Measurements from ENCODE around the gene HAGHL.
"Not testable (repeated sequence)": the region's sequence is repeated elsewhere in the genome, so short reads cannot be mapped to it uniquely, and the experiment has no call there.

The HAGHL gene

GRCh38 chr16:707062-707538 lies 19.8 kb upstream of the HAGHL start:
- DNase-seq (ENCODE audit: low spot score) = no peak

GRCh38 chr16:708019-708418 lies 18.9 kb upstream of the HAGHL start:
- DNase-seq (ENCODE audit: low spot score) = no peak

- no peak for DNase-seq (ENCODE audit: low spot score)
Measured at GRCh38 chr16:708959-709358, 17.9 kb upstream of the HAGHL start.

- DNase-seq (ENCODE audit: low spot score) = no peak
Measured at GRCh38 chr16:709566-710499, 17.1 kb upstream of the HAGHL start.

GRCh38 chr16:710500-711075 lies 16.3 kb upstream of the HAGHL start:
- no peak for DNase-seq (ENCODE audit: low spot score)

GRCh38 chr16:711084-711483 lies 15.8 kb upstream of the HAGHL start:
- no peak for DNase-seq (ENCODE audit: low spot score)

- peak; percentile 71 for DNase-seq (ENCODE audit: low spot score)
Measured at GRCh38 chr16:711548-712320, 15.2 kb upstream of the HAGHL start.

GRCh38 chr16:712740-713250 lies 14.1 kb upstream of the HAGHL start:
- DNase-seq (ENCODE audit: low spot score) = not testable (repeated sequence)

- no peak for DNase-seq (ENCODE audit: low spot score)
Measured at GRCh38 chr16:714079-714478, 12.8 kb upstream of the HAGHL start.

- peak; percentile 70 for DNase-seq (ENCODE audit: low spot score)
Measured at GRCh38 chr16:714558-715476, 12.1 kb upstream of the HAGHL start, which contains the start of gene METRN. TSS of gene METRN (plus strand) at chr16:715118. CDS start at chr16:715290, 172 bp downstream.

GRCh38 chr16:715477-716199 lies 11.3 kb upstream of the HAGHL start:
- DNase-seq (ENCODE audit: low spot score) = no peak

- DNase-seq (ENCODE audit: low spot score) = no peak
Measured at GRCh38 chr16:716200-716568, 10.7 kb upstream of the HAGHL start.

GRCh38 chr16:716768-717325 lies 10.1 kb upstream of the HAGHL start:
- no peak for DNase-seq (ENCODE audit: low spot score)

- no peak for DNase-seq (ENCODE audit: low spot score)
Measured at GRCh38 chr16:717450-718245, 9.3 kb upstream of the HAGHL start.

- no peak for DNase-seq (ENCODE audit: low spot score)
Measured at GRCh38 chr16:718389-718788, 8.5 kb upstream of the HAGHL start.

GRCh38 chr16:718922-719321 lies 8.0 kb upstream of the HAGHL start:
- no peak for DNase-seq (ENCODE audit: low spot score)

- DNase-seq (ENCODE audit: low spot score) = no peak
Measured at GRCh38 chr16:719815-720446, 7.0 kb upstream of the HAGHL start.

- DNase-seq (ENCODE audit: low spot score) = no peak
Measured at GRCh38 chr16:720447-720989, 6.4 kb upstream of the HAGHL start.

Data from hematopoietic multipotent progenitor cell treated with erythropoietin and hydrocortisone succinate and interleukin-3 and kit ligand, for 17 days (in vitro differentiated cells).